Aorta (tissue), 5 donors: ENCODE results near the gene UBR1. TPM values are rescaled to one million over a fixed set of nuclear protein-coding genes. Genes with fewer than 3 reads are reported as not detected.
"Not testable (repeated sequence)": the region's sequence is repeated elsewhere in the genome, so short reads cannot be mapped to it uniquely, and the experiment has no call there.

Experiments used
- ATAC-seq: fragments of 200-7000 bp; cut with Tn5 transposase; one replicate; pipeline ENCODE4 v1.9.1; 2022; ENCODE audit warnings: moderate library complexity; ENCODE audit not compliant: low FRiP score
- DNase-seq, 2 donors: peaks; one replicate each; pipeline ENCODE4 v3.0.0-alpha.2; 2020
- H3K27ac ChIP-seq, 2 donors: one replicate each; pipeline ENCODE4 v1.5.1; 2013; ENCODE audit warnings: low read length in 2 of 2, mild to moderate bottlenecking in 2 of 2, moderate library complexity in 2 of 2, control low read depth in 1 of 2, inconsistent platforms in 1 of 2, low read depth in 1 of 2
- H3K27me3 ChIP-seq, 2 donors: one replicate each; pipeline ENCODE4 v1.6.1; 2013; ENCODE audit warnings: control low read depth in 1 of 2, low read length in 1 of 2, mild to moderate bottlenecking in 1 of 2, moderate library complexity in 1 of 2; ENCODE audit not compliant: insufficient read depth in 2 of 2, control insufficient read depth in 1 of 2
- H3K36me3 ChIP-seq, 2 donors: one replicate each; pipeline ENCODE4 v1.6.1; 2013; ENCODE audit warnings: control low read depth in 1 of 2, low read length in 1 of 2, mild to moderate bottlenecking in 1 of 2; ENCODE audit not compliant: insufficient read depth in 2 of 2, control insufficient read depth in 1 of 2
- H3K4me1 ChIP-seq, 2 donors: one replicate each; pipeline ENCODE4 v1.6.1; 2013; ENCODE audit warnings: low read length in 2 of 2, control low read depth in 1 of 2, mild to moderate bottlenecking in 1 of 2, moderate library complexity in 1 of 2; ENCODE audit not compliant: insufficient read depth in 2 of 2, control insufficient read depth in 1 of 2
- H3K4me3 ChIP-seq, 2 donors: one replicate each; pipeline ENCODE4 v1.5.1; 2013; ENCODE audit warnings: low read length in 2 of 2, control low read depth in 1 of 2, mild to moderate bottlenecking in 1 of 2
- H3K9me3 ChIP-seq: one replicate; pipeline ENCODE4 v1.6.1; 2013; ENCODE audit warnings: mild to moderate bottlenecking, low read length; ENCODE audit not compliant: control insufficient read depth
- WGBS, 2 donors: extraction: QIAGEN DNeasy Blood & Tissue Kit; methylation state at CpG; one replicate each; pipeline ENCODE4 v1.1.7; 2013; 5-methylcytosine and 5-hydroxymethylcytosine counted together
- intact Hi-C, 2 donors: fragments of 100-400 bp; cut with DNase I; formaldehyde crosslinking; loops; one replicate each; pipeline versions ENCODE4 v1.14.2 to v1.15.0; 2022
- polyA plus RNA-seq, 2 donors: library from polyadenylated mRNA; stranded (reverse); fragments of 200-250 nt; gene quantifications; one replicate each; pipeline ENCODE4 v1.2.3, GENCODE V29; 2013
- total RNA-seq, 2 donors: library from RNA; stranded (reverse); fragmentation: NEBNext Ultra II Directional; extraction: Animal tissue kit (Norgen Biotek cat#: 25700); gene quantifications; one replicate each; pipeline ENCODE4 v1.2.1, GENCODE V29; 2021
- donor health status: healthy with polysubstance abuse.
- donor health status: Bipolar disorder and iron deficiency.
- donor health status: DM: no; HTN: no; CAD: no.
- donor health status: DM: no; HTN: no; CAD: no.
- donor health status: DM: yes; HTN: yes; CAD: no.

UBR1 gene
- total and polyA plus RNA-seq, 4 donors, result 4.0 to 43.7 (median 25.0) TPM

DNA sequence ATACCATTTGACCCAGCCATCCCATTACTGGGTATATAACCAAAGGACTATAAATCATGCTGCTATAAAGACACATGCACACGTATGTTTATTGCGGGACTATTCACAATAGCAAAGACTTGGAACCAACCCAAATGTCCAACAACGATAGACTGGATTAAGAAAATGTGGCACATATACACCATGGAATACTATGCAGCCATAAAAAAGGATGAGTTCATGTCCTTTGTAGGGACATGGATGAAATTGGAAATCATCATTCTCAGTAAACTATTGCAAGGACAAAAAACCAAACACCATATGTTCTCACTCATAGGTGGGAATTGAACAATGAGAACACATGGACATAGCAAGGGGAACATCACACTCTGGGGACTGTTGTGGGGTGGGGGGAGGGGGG is 156.9 kb downstream of the UBR1 start:
- H3K4me1 ChIP-seq, intact Hi-C loops, H3K27ac ChIP-seq, H3K9me3 ChIP-seq, H3K27me3 ChIP-seq, ATAC-seq, H3K4me3 ChIP-seq, DNase-seq: not testable (repeated sequence)
- WGBS, 2 donors, result 96 to 98% methylated on average over 3 of the region's 3 CpGs
- peaks cover 3 to 20% of the 10 kb centered on the region in 2 donors for H3K36me3 ChIP-seq

DNA sequence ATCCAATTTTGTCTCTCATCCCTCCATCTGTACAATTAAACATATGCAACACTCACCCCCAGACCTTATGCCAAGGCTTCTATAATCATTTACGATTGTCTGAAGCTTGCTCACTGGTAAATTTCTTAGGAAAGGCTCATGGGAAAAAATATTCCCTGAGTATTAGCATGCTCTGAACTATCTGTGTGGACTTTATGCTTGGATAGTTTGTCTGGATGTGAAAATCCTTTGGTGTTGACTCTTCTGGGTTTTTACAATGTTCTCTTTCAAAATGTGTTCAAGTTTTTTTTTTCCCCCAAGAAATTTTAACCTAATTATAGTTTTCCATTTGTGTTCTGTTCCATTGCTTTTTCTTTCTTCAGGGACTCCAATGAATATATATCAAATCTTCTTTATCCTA is 165.3 kb downstream of the UBR1 start:
- Histone ChIP-seq H3K4me3 (no peak overlapping the region), H3K36me3 (peaks cover 0 to 6% of the 10 kb centered on the region in 2 donors), H3K27ac (no peak overlapping the region), H3K9me3 (no peaks in the 10 kb centered on the region), H3K4me1 (no peaks in the 10 kb centered on the region), H3K27me3 (no peaks in the 10 kb centered on the region)
- ATAC-seq (no peak), DNase-seq (no peak)
- intact Hi-C loops, result no loop called here
- 77 to 78% methylated on average over 1 of the region's 1 CpG for WGBS, 2 donors

DNA sequence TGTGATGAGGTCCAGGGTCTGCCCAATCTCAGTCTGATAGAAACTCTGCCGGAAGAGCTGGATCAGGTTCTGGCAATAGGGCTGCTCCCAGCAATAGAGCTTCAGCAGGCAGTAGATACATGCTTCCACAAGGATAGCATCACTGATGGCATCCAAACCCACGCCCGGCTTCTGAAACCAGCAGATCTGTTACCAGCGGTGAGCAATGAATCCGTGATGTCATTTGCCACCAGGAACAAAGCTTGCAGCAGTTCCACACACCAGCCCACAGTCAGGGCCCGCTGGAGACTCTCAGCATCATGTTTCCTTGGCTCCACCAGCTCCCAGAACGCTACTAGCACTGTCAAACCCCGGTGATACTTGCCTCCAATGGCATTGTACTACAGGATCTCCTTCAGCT is 166.0 kb downstream of the UBR1 start:
- ATAC-seq, result no peak
- no peak overlapping the region for H3K4me3 ChIP-seq
- DNase-seq, result no peak
- intact Hi-C loops, result no loop called here
- no peaks in the 10 kb centered on the region for H3K9me3 ChIP-seq
- H3K4me1 ChIP-seq, result no peaks in the 10 kb centered on the region
- H3K27me3 ChIP-seq, result no peaks in the 10 kb centered on the region
- 91 to 92% methylated on average over 8 of the region's 8 CpGs for WGBS, 2 donors
- H3K36me3 ChIP-seq, result no peaks in the 10 kb centered on the region
- no peak overlapping the region for H3K27ac ChIP-seq

DNA sequence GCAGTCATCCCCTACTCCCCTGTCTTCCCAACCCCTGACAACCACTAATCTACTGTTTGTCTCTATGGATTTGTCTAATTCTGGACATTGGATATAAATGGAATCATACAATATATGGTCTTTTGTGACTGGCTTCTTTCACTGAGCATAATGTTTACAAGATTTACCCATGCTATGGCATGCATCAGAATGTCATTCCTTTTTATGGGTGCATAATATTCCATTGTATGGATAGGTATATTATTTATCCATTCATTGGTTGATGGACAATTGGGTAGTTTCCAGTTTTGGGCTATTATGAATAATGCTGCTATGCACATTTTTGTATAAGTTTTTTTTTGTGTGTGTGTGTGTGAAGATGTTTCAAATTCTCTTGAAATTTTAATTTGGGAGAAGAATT is 168.7 kb downstream of the UBR1 start:
- H3K27me3 ChIP-seq, result no peaks in the 10 kb centered on the region
- H3K4me3 ChIP-seq, result no peak overlapping the region
- H3K9me3 ChIP-seq, result no peaks in the 10 kb centered on the region
- intact Hi-C loops, result no loop called here
- H3K36me3 ChIP-seq, result no peaks in the 10 kb centered on the region
- no peak for DNase-seq
- ATAC-seq, result no peak
- no peak overlapping the region for H3K27ac ChIP-seq
- H3K4me1 ChIP-seq, result no peaks in the 10 kb centered on the region

DNA sequence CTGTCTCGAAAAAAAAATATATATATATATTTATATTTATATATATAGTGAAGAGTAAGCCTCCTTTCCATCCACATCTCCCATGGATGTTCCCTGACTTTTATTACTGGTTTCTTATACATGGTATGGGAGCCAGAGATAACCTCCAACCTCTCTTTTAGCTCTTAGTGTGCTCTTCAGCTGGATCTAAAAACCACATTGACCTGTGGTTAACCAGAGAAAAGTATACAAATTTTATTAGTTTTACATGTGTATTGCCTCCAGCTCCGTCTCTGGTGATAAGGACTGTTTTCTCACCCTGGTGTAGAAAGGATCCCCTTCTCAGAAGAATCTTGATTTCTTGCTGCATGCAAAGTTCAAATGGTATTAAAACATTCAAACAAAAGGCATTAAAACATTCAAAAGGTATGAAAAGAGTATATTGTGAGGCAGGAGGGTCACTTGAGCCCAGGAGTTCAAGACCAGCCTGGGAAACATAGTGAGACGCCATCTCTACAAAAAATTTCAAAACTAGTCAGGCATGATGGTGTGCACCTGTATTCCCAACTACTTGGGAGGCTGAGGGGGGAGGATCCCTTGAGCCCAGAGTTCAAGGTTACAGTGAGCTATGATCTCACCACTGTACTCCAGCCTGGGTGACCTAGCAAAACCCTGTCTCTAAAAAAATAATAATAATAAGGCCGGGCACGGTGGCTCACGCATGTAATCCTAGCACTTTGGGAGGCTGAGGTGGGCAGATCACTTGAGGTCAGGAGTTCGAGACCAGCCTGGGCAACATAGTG is 171.8 kb downstream of the UBR1 start:
- WGBS, 2 donors, result 79 to 83% methylated on average over 7 of the region's 7 CpGs
- H3K4me3 ChIP-seq, result no peak overlapping the region
- intact Hi-C loops, result no loop called here
- peaks cover 0 to 2% of the 10 kb centered on the region in 2 donors for H3K4me1 ChIP-seq
- no peak for ATAC-seq
- H3K36me3 ChIP-seq, result no peaks in the 10 kb centered on the region
- no peaks in the 10 kb centered on the region for H3K27me3 ChIP-seq
- H3K27ac ChIP-seq, result no peak overlapping the region
- DNase-seq, result no peak
- H3K9me3 ChIP-seq, result no peaks in the 10 kb centered on the region

DNA sequence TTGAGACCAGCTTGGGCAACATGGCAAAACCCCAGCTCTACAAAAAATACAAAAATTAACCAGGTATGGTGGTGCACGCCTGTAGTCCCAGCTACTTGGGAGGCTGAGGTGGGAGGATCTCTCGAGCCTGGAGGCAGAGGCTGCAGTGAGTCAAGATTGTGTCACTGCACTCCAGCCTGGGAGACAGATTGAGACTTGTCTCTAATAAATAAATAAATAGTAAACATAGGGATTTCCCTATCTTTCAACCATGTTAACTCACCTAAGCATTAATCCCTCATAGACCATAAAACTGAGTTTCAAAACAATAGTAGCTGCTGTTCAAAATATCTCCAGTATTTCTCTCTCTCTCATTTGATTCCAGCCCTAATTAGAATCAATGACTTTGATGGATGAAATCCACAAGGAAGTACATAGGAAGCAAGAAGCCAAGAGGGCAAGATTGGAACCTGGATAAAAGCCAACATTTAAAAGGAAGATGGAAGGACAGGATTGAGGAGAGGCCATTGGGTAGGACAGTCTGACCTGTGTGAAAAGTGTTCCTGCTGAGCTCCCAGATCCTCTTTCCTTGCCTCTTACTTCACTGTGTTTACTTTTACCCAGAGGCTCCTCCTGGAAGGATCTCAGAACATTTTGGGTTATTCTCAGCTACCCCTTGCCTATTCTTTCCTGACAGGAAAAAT is 172.9 kb downstream of the UBR1 start:
- WGBS, 2 donors, result 95 to 97% methylated on average over 2 of the region's 2 CpGs
- ATAC-seq (no peak), DNase-seq (no peak)
- intact Hi-C loops, result no loop called here
- peaks cover 0 to 2% of the 10 kb centered on the region in 2 donors for H3K4me1 ChIP-seq
- H3K36me3 ChIP-seq, result no peaks in the 10 kb centered on the region
- H3K9me3 ChIP-seq, result no peaks in the 10 kb centered on the region
- H3K27me3 ChIP-seq, result no peaks in the 10 kb centered on the region
- H3K4me3 ChIP-seq, result no peak overlapping the region
- H3K27ac ChIP-seq, result no peak overlapping the region

DNA sequence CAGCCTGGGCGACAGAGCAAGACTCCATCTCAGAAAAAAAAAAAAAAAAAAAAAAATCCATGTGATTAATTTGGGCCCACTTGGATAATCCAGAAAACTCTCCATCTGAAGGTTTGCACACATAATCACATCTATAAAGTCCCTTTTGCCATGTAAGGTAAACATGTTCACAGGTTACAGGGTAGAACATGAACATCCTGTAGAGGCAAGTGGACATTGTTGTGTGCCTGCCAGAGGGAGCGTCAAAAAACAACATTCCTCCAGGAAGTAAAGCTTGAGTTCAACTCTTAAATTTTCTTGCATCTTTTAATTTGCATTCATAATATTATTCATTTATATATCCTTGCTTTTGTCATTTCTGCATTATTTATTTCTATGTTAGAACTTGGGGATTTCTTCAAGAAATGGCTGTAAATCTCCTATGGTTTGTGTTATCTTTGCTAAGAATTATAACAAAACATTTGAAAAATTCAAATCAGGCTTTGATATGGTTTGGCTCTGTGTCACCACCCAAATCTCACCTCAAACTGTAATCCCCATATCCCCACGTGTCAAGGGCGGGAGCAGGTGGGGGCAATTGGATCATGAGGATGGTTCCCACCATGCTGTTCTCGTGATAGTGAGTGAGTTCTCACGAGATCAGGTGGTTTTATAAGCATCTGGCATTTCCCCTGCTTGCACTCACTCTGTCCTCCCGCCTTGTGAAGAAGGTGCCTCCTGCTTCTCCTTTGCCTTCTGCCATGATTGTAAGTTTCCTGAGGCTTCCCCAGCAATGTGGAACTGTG is 173.9 kb downstream of the UBR1 start:
- H3K4me3 ChIP-seq, result no peak overlapping the region
- WGBS, 2 donors, result 80 to 82% methylated on average over 7 of the region's 7 CpGs

DNA sequence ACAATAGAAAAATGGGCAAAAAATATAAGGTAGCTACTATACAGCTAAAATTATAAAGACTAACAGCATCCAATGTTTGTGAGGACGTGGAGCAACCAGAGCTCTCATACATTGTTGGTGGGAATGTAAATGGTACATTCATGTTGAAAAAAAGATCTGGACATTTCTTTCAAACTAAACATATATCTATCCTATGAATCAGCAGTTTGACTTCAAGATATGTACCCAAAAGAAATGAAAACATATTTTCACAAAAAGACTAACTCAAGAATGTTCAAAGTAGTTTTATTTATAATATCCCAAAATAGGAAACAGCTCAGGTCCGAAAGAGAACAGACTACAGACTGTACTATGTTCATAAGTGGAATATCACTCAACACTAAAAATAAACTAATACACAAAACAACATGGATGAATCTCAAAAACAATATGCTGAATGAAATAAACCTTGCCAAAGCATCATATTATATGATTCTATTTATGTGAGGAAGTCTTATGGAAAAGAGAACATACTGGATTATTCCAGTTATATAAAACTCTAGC is 176.5 kb downstream of the UBR1 start:
- 15 to 20% methylated on average over 2 of the region's 2 CpGs for WGBS, 2 donors
- no peak overlapping the region for H3K4me3 ChIP-seq
- H3K27me3 ChIP-seq, result no peaks in the 10 kb centered on the region
- ATAC-seq, result no peak
- H3K27ac ChIP-seq, result no peak overlapping the region
- no peaks in the 10 kb centered on the region for H3K9me3 ChIP-seq
- H3K4me1 ChIP-seq, result peaks cover 0 to 2% of the 10 kb centered on the region in 2 donors
- intact Hi-C loops, result loop anchor here in 1 of 2 donors (2.0 to 5.0 kb wide), 2 partner anchors 197 to 225 kb away; no protein-coding TSS in a partner anchor
- H3K36me3 ChIP-seq, result no peaks in the 10 kb centered on the region
- DNase-seq, result no peak

More for the DNA sequence above, 173.9 kb downstream of the UBR1 start:
- no peaks in the 10 kb centered on the region for H3K27me3 ChIP-seq
- DNase-seq, result no peak
- intact Hi-C loops, result no loop called here
- no peaks in the 10 kb centered on the region for H3K9me3 ChIP-seq
- peaks cover 0 to 2% of the 10 kb centered on the region in 2 donors for H3K4me1 ChIP-seq
- no peak for ATAC-seq
- no peaks in the 10 kb centered on the region for H3K36me3 ChIP-seq
- no peak overlapping the region for H3K27ac ChIP-seq
